DOHH2 (cell line): ENCODE results near the gene KRTAP10-12.

Experiments used
- H3F3A ChIP-seq: fragments of 200-600 bp; sonication (generic), shearing (Covaris generic); 2 replicates; pipeline ENCODE4 v1.6.0; 2016; ENCODE audit warnings: antibody characterized with exemption, mild to moderate bottlenecking; ENCODE audit not compliant: control insufficient read depth, insufficient read depth
- H3K27ac ChIP-seq: fragments of 200-600 bp; sonication (generic); 2 replicates; pipeline ENCODE4 v1.5.1; 2014; ENCODE audit warnings: low read depth, mild to moderate bottlenecking, low read length, moderate library complexity
- H3K27me3 ChIP-seq: fragments of 200-600 bp; sonication (generic); 2 replicates; pipeline ENCODE4 v1.6.1; 2014; ENCODE audit warnings: mild to moderate bottlenecking, low read length, mixed read lengths; ENCODE audit not compliant: control insufficient read depth
- H3K36me3 ChIP-seq: fragments of 200-600 bp; sonication (generic); 2 replicates; pipeline ENCODE4 v1.6.1; 2014; ENCODE audit warnings: mild to moderate bottlenecking, low read length, moderate library complexity, mixed read lengths; ENCODE audit not compliant: control insufficient read depth
- H3K4me1 ChIP-seq: fragments of 200-600 bp; sonication (generic); 2 replicates; pipeline ENCODE4 v1.6.1; 2014; ENCODE audit warnings: mild to moderate bottlenecking, low read length, mixed read lengths; ENCODE audit not compliant: control insufficient read depth
- H3K4me2 ChIP-seq: fragments of 200-600 bp; sonication (generic); 2 replicates; pipeline ENCODE4 v1.6.0; 2014; ENCODE audit warnings: mild to moderate bottlenecking, low read length, moderate library complexity
- H3K4me3 ChIP-seq: fragments of 200-600 bp; sonication (generic); 2 replicates; pipeline ENCODE4 v1.5.1; 2014; ENCODE audit warnings: mild to moderate bottlenecking, low read length, mixed read lengths
- H3K79me2 ChIP-seq: fragments of 200-600 bp; sonication (generic); 2 replicates; pipeline ENCODE4 v1.6.1; 2014; ENCODE audit warnings: mild to moderate bottlenecking, low read length, mixed read lengths; ENCODE audit not compliant: control insufficient read depth
- H3K9me2 ChIP-seq: fragments of 200-600 bp; sonication (generic); replicated peaks from 2 replicates; pipeline ENCODE4 v1.6.1; 2014; ENCODE audit warnings: mild to moderate bottlenecking, low read length, mixed read lengths; ENCODE audit not compliant: control insufficient read depth
- H3K9me3 ChIP-seq: fragments of 200-600 bp; sonication (generic); 2 replicates; pipeline ENCODE4 v1.6.1; 2014; ENCODE audit warnings: antibody characterized with exemption, low read length, mixed read lengths; ENCODE audit not compliant: control insufficient read depth, insufficient read depth
- H4K20me1 ChIP-seq: fragments of 200-600 bp; sonication (generic); 2 replicates; pipeline ENCODE4 v1.6.0; 2014; ENCODE audit warnings: low read depth, mild to moderate bottlenecking, antibody characterized with exemption, low read length, moderate library complexity; ENCODE audit not compliant: control insufficient read depth, insufficient read depth
- EZH2phosphoT487 ChIP-seq: fragments of 200-600 bp; sonication (generic); IDR thresholded peaks from 2 replicates; pipeline ENCODE4 v1.6.1; 2017; ENCODE audit warnings: borderline replicate concordance, mild to moderate bottlenecking, antibody characterized with exemption, low read length, moderate library complexity, mixed read lengths
- TF ChIP-seq, protein P1 (sequence below): fragments of 200-600 bp; sonication (generic); IDR thresholded peaks from one replicate; pipeline ENCODE4 v1.5.1; 2014; ENCODE audit warnings: antibody characterized with exemption, mild to moderate bottlenecking, low read depth, low read length; ENCODE audit not compliant: poor library complexity, severe bottlenecking

Gene KRTAP10-12

DNA sequence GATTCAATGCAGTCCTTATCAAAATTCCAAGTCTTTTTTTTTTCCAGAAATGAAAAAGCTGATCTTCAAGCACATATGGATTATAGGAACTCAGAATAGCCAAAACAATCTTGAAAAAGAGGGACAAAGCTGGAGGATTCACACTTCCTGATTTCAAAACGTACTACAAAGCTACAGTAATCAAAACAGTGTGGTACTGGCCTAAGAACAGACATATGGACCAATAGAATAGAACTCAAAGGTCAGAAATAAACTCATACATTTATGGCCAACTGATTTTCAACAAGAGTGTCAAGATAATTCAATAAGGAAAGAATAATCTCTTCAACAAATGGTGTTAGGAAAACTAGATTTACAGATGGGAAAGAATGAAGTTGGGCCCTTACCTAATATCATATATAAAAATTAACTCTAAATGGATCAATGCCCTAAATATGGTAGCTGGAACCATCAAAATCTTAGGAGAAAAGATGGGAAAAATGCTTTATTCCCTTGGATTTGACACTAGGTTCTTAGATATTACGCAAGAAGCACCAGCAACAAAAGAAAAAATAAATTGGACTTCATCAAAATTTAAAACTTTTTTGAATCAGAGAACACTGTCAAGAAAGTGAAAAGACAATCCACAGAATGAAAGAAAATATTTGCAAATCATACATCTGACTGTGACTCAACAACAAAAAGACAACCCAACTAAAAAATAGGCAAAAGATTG, 4.0 kb upstream of the KRTAP10-12 start:
- no peak for TF ChIP-seq EZH2phosphoT487
- TF ChIP-seq, protein P1, sequence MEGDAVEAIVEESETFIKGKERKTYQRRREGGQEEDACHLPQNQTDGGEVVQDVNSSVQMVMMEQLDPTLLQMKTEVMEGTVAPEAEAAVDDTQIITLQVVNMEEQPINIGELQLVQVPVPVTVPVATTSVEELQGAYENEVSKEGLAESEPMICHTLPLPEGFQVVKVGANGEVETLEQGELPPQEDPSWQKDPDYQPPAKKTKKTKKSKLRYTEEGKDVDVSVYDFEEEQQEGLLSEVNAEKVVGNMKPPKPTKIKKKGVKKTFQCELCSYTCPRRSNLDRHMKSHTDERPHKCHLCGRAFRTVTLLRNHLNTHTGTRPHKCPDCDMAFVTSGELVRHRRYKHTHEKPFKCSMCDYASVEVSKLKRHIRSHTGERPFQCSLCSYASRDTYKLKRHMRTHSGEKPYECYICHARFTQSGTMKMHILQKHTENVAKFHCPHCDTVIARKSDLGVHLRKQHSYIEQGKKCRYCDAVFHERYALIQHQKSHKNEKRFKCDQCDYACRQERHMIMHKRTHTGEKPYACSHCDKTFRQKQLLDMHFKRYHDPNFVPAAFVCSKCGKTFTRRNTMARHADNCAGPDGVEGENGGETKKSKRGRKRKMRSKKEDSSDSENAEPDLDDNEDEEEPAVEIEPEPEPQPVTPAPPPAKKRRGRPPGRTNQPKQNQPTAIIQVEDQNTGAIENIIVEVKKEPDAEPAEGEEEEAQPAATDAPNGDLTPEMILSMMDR, result no peak
- H3K36me3 ChIP-seq, result no peaks in the 10 kb centered on the region
- no peaks in the 10 kb centered on the region for H3F3A ChIP-seq
- H3K4me1 ChIP-seq, result no peaks in the 10 kb centered on the region
- no peaks in the 10 kb centered on the region for H3K79me2 ChIP-seq
- no peaks in the 10 kb centered on the region for H4K20me1 ChIP-seq
- H3K27ac ChIP-seq, result no peak overlapping the region
- H3K4me2 ChIP-seq, result no peak overlapping the region
- H3K9me2 ChIP-seq, result no peaks in the 10 kb centered on the region
- no peak overlapping the region for H3K4me3 ChIP-seq
- no peaks in the 10 kb centered on the region for H3K27me3 ChIP-seq
- H3K9me3 ChIP-seq, result peaks cover 4% of the 10 kb centered on the region; the same call in 1 of the 2 replicates

DNA sequence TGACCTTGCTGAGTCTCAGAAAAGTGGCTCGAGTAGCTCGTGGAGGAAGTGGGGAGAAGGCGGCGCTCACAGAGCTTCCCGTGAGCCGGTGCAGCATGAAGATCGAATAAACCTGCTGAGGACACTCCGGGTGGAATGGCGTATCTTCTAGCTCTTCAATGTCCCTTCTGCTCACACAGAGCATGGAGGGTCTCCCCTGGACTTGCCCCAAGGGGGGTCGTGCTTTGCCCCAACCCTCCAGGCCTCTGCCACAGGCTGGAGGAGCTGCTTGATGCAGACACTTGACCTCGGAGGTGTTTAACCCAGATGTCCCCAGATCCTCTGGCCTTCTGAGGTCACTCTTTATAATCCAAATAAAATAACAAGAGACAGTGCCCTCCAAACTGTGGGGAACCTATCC, 2.2 kb upstream of the KRTAP10-12 start:
- no peak overlapping the region for H3K27ac ChIP-seq
- TF ChIP-seq EZH2phosphoT487, result no peak
- TF ChIP-seq, protein P1, result no peak
- peaks cover 2% of the 10 kb centered on the region; the same call in 1 of the 2 replicates for H3K27me3 ChIP-seq

DNA sequence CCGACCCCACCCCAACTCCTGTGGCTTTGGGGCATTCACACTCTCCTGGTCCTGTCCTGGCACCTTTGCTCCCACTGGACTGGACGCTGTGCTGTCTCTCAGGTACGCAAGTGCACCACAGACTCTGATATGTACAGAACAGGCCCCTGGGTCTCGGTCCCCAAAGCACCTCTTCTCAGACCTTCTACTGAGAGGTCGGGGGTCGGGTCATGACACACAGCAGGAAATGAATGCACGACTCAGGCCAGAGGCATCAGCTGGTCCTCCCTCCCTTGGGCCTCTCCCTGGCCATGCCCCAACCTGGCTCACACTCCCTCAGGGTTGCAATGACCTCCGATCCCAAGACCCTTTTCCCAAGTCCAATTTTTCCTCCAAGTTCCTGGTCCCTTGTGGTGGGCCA, 1.8 kb upstream of the KRTAP10-12 start:
- Histone ChIP-seq H3K9me3 (peaks cover 4% of the 10 kb centered on the region; the same call in 1 of the 2 replicates), H3K4me3 (no peak overlapping the region), H3F3A (no peaks in the 10 kb centered on the region), H3K27ac (no peak overlapping the region), H3K27me3 (peaks cover 5% of the 10 kb centered on the region; the same call in 1 of the 2 replicates), H4K20me1 (no peaks in the 10 kb centered on the region), H3K79me2 (no peaks in the 10 kb centered on the region), H3K36me3 (no peaks in the 10 kb centered on the region), H3K4me1 (no peaks in the 10 kb centered on the region), H3K4me2 (no peak overlapping the region), H3K9me2 (no peaks in the 10 kb centered on the region)
- TF ChIP-seq, protein P1, result no peak
- no peak for TF ChIP-seq EZH2phosphoT487

More for the DNA sequence above, 2.2 kb upstream of the KRTAP10-12 start:
- H3K4me2 ChIP-seq, result no peak overlapping the region
- no peaks in the 10 kb centered on the region for H3K9me2 ChIP-seq
- no peaks in the 10 kb centered on the region for H4K20me1 ChIP-seq
- no peaks in the 10 kb centered on the region for H3K36me3 ChIP-seq
- no peaks in the 10 kb centered on the region for H3K79me2 ChIP-seq
- peaks cover 4% of the 10 kb centered on the region; the same call in 1 of the 2 replicates for H3K9me3 ChIP-seq
- no peaks in the 10 kb centered on the region for H3F3A ChIP-seq
- no peaks in the 10 kb centered on the region for H3K4me1 ChIP-seq
- no peak overlapping the region for H3K4me3 ChIP-seq
